ENCODE measurements around the gene TBL1Y.

TBL1Y gene

GRCh38 chrY:7092836-7093235 is 182.3 kb downstream of the TBL1Y start:
- DNase-seq: no peak

GRCh38 chrY:7094365-7094764 is 183.9 kb downstream of the TBL1Y start:
- no peak for DNase-seq

GRCh38 chrY:7097021-7097420 is 186.5 kb downstream of the TBL1Y start:
- DNase-seq: no peak

GRCh38 chrY:7099742-7100141 is 189.2 kb downstream of the TBL1Y start:
- DNase-seq: no peak

- DNase-seq: no peak
Observed at GRCh38 chrY:7102680-7103079, 192.2 kb downstream of the TBL1Y start.

GRCh38 chrY:7107179-7107578 is 196.7 kb downstream of the TBL1Y start:
- no peak for DNase-seq

GRCh38 chrY:7110086-7110485 is 199.6 kb downstream of the TBL1Y start:
- no peak for DNase-seq

- no peak for DNase-seq
Observed at GRCh38 chrY:7115871-7116270, 205.4 kb downstream of the TBL1Y start.

- DNase-seq: no peak
Observed at GRCh38 chrY:7122202-7122601, 211.7 kb downstream of the TBL1Y start.

GRCh38 chrY:7125136-7126056 is 214.9 kb downstream of the TBL1Y start:
- no peak for DNase-seq

- DNase-seq: no peak
Observed at GRCh38 chrY:7128211-7128610, 217.7 kb downstream of the TBL1Y start.

Measured in activated T-cell treated with anti-CD3 and anti-CD28 coated beads for 4 hours (primary cell).